Neural progenitor cell (in vitro differentiated cells): ENCODE results near the gene PRRT2.

ENCODE experiments used
- CTCF ChIP-seq: fragments of 200-600 bp; sonication (generic); IDR thresholded peaks from 2 replicates; pipeline ENCODE4 v1.5.1; 2017; ENCODE audit warnings: antibody characterized with exemption, mild to moderate bottlenecking
- EZH2 ChIP-seq: fragments of 200-600 bp; sonication (generic); IDR thresholded peaks from 2 replicates; pipeline ENCODE4 v1.6.1; 2017; ENCODE audit warnings: antibody characterized with exemption, mild to moderate bottlenecking, moderate library complexity

- TF ChIP-seq CTCF: no peak
- TF ChIP-seq EZH2: no peak
Measured at GRCh38 chr16:29863669-29863984, 51.6 kb downstream of the PRRT2 start.
